Stimulated activated naive B cell treated with anti-CD40 and anti-IgM and Interleukin-4, amounts not matched to agents 10 μg/mL and 1 μg/mL and 100 μg/mL, for 72 hours (primary cell): Measurements from ENCODE around the gene SMPD3.

Source experiments
- ATAC-seq, 2 donors: fragments of 150-1000 bp; cut with Tn5 transposase; replicated peaks; 2 replicates each; pipeline ENCODE4 v1.10.0; 2021; ENCODE audit warnings: moderate library complexity in 1 of 2
- DNase-seq: peaks from one replicate; pipeline ENCODE4 v3.0.0; 2021
- H3K27ac Mint-ChIP-seq: one replicate; pipeline ENCODE4 v1.8.0; 2022; ENCODE audit warnings: mild to moderate bottlenecking, mixed read lengths
- H3K27me3 Mint-ChIP-seq, 2 donors: one replicate each; pipeline ENCODE4 v1.8.0; 2022; ENCODE audit warnings: mixed read lengths in 2 of 2
- H3K36me3 Mint-ChIP-seq, 2 donors: one replicate each; pipeline ENCODE4 v1.8.0; 2022; ENCODE audit warnings: mixed read lengths in 2 of 2, mild to moderate bottlenecking in 1 of 2
- H3K4me1 Mint-ChIP-seq, 2 donors: one replicate each; pipeline ENCODE4 v1.8.0; 2022; ENCODE audit warnings: mixed read lengths in 2 of 2, mild to moderate bottlenecking in 1 of 2
- H3K4me3 Mint-ChIP-seq, 2 donors: one replicate each; pipeline ENCODE4 v1.8.0; 2022; ENCODE audit warnings: mild to moderate bottlenecking in 2 of 2, mixed read lengths in 2 of 2, moderate library complexity in 1 of 2
- H3K9me3 Mint-ChIP-seq, 2 donors: one replicate each; pipeline ENCODE4 v1.8.0; 2022; ENCODE audit warnings: mixed read lengths in 2 of 2, mild to moderate bottlenecking in 1 of 2

Gene SMPD3

GRCh38 chr16:68459457-68459856 lies 11.1 kb upstream of the SMPD3 start:
- DNase-seq (no peak), ATAC-seq (no peak)
- peaks cover 4 to 6% of the 10 kb centered on the region in 2 donors for H3K27me3 Mint-ChIP-seq
- H3K9me3 Mint-ChIP-seq, result peaks cover 7 to 9% of the 10 kb centered on the region in 2 donors
- no peaks in the 10 kb centered on the region for H3K4me1 Mint-ChIP-seq
- H3K36me3 Mint-ChIP-seq, result peaks cover 3 to 7% of the 10 kb centered on the region in 2 donors
- H3K27ac Mint-ChIP-seq, result no peak overlapping the region
- no peak overlapping the region for H3K4me3 Mint-ChIP-seq

- Mint-ChIP-seq H3K27ac (no peak overlapping the region), H3K36me3 (peaks cover 1 to 3% of the 10 kb centered on the region in 2 donors), H3K9me3 (peaks cover 4 to 5% of the 10 kb centered on the region in 2 donors), H3K27me3 (peaks cover 4 to 6% of the 10 kb centered on the region in 2 donors), H3K4me1 (no peaks in the 10 kb centered on the region), H3K4me3 (no peak overlapping the region)
- no peak for DNase-seq
- ATAC-seq, result no peak
These were observed 10.2 kb upstream of the SMPD3 start for GRCh38 chr16:68458551-68458950.

GRCh38 chr16:68458101-68458500 lies 9.8 kb upstream of the SMPD3 start:
- H3K27me3 Mint-ChIP-seq, result peaks cover 4 to 6% of the 10 kb centered on the region in 2 donors
- no peaks in the 10 kb centered on the region for H3K4me1 Mint-ChIP-seq
- H3K27ac Mint-ChIP-seq, result no peak overlapping the region
- ATAC-seq, result no peak
- no peak for DNase-seq
- H3K9me3 Mint-ChIP-seq, result peaks cover 3 to 4% of the 10 kb centered on the region in 2 donors
- peaks cover 0 to 3% of the 10 kb centered on the region in 2 donors for H3K36me3 Mint-ChIP-seq
- no peak overlapping the region for H3K4me3 Mint-ChIP-seq

GRCh38 chr16:68455631-68456030 lies 7.3 kb upstream of the SMPD3 start:
- no peak for ATAC-seq
- H3K4me3 Mint-ChIP-seq, result no peak overlapping the region
- DNase-seq, result no peak
- no peak overlapping the region for H3K27ac Mint-ChIP-seq
- H3K27me3 Mint-ChIP-seq, result peaks cover 2 to 3% of the 10 kb centered on the region in 2 donors
- no peaks in the 10 kb centered on the region for H3K4me1 Mint-ChIP-seq
- no peaks in the 10 kb centered on the region for H3K9me3 Mint-ChIP-seq
- no peaks in the 10 kb centered on the region for H3K36me3 Mint-ChIP-seq

GRCh38 chr16:68454920-68455435 lies 6.7 kb upstream of the SMPD3 start:
- Mint-ChIP-seq H3K4me1 (no peaks in the 10 kb centered on the region), H3K4me3 (no peak overlapping the region), H3K9me3 (no peaks in the 10 kb centered on the region), H3K27me3 (no peaks in the 10 kb centered on the region), H3K36me3 (no peaks in the 10 kb centered on the region), H3K27ac (no peak overlapping the region)
- DNase-seq (no peak), ATAC-seq (no peak)

DNA sequence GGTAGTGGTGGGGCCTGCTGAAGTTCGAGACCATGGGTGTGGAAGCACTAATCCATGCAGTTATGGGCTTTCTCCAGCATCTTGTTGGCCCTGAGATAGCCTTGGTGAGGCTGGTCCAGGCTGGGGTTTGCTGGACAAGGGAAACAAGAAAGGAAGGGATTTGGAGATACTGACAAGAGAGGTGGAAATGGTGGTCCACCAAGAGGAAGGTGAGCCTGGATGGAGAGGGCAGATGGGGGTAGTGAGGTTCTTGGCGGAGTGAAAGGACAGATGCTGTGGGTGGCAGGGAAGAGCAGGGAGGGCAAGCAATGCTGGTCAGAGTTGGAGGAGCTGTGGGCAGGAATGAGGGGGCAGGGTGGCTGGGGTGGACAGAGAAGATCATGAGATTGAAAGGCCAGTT lies 5.5 kb upstream of the SMPD3 start:
- Mint-ChIP-seq H3K36me3 (no peaks in the 10 kb centered on the region), H3K27ac (no peak overlapping the region), H3K4me1 (peaks cover 4 to 6% of the 10 kb centered on the region in 2 donors), H3K9me3 (peaks cover 3 to 4% of the 10 kb centered on the region in 2 donors), H3K27me3 (no peaks in the 10 kb centered on the region), H3K4me3 (no peak overlapping the region)
- DNase-seq (no peak), ATAC-seq (no peak)

GRCh38 chr16:68452176-68452575 lies 3.9 kb upstream of the SMPD3 start:
- Mint-ChIP-seq H3K36me3 (no peaks in the 10 kb centered on the region), H3K4me3 (no peak overlapping the region), H3K4me1 (peaks cover 14 to 22% of the 10 kb centered on the region in 2 donors), H3K27me3 (peaks cover 0 to 11% of the 10 kb centered on the region in 2 donors), H3K9me3 (peaks cover 4 to 5% of the 10 kb centered on the region in 2 donors), H3K27ac (no peak overlapping the region)
- no peak for DNase-seq
- no peak for ATAC-seq

GRCh38 chr16:68451676-68452075 lies 3.4 kb upstream of the SMPD3 start:
- no peak for DNase-seq
- Mint-ChIP-seq H3K4me3 (no peak overlapping the region), H3K27ac (no peak overlapping the region), H3K27me3 (peaks cover under 1 to 13% of the 10 kb centered on the region in 2 donors), H3K4me1 (peaks cover 14 to 25% of the 10 kb centered on the region in 2 donors), H3K36me3 (no peaks in the 10 kb centered on the region), H3K9me3 (peaks cover 4 to 5% of the 10 kb centered on the region in 2 donors)
- ATAC-seq, result no peak

GRCh38 chr16:68450741-68451255 lies 2.5 kb upstream of the SMPD3 start:
- H3K36me3 Mint-ChIP-seq, result no peaks in the 10 kb centered on the region
- ATAC-seq, result no peak
- H3K9me3 Mint-ChIP-seq, result peaks cover 4 to 5% of the 10 kb centered on the region in 2 donors
- peaks cover 6 to 20% of the 10 kb centered on the region in 2 donors for H3K27me3 Mint-ChIP-seq
- H3K4me1 Mint-ChIP-seq, result peaks cover 18 to 31% of the 10 kb centered on the region in 2 donors
- DNase-seq, result no peak
- H3K4me3 Mint-ChIP-seq, result no peak overlapping the region
- peak overlapping the region; percentile 33 for H3K27ac Mint-ChIP-seq

DNA sequence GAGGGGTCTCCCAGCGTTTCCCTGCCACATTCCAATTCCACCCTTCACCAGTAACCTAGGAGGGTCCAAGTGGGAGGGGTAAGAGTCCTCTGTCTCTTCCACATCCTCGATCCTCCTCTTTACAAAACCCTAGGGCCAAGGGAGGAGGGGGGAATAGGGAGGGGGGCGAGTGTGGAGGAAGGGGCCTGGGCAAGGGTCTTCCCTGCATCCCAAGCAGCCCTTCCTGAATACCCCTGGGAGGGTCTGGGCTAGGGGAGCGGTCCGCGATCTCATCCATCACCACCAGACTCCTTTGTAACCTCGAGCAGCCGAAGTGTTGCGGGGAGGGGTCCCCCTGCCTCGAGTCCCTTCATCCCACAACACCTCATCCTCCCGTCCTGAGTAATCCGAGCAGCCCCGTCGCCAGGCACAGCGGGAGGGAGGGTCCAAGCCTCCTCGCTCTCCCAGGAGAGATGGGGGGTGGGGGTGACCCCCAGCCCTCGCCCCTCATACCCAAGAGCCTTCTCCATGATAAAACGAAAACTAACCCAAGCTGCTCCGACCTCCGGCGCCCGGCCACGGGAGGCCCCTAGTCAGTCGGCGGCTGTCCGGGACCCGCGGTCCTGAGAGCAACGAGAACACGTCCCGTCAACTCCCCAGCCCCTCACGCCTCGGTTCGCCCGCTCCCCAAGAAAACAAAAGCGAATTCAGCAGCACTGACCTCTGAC lies 502 bp downstream of the SMPD3 start:
- Mint-ChIP-seq H3K36me3 (no peaks in the 10 kb centered on the region), H3K4me1 (peaks cover 18 to 31% of the 10 kb centered on the region in 2 donors), H3K4me3 (peak overlapping the region; percentile 70 to 76), H3K9me3 (peaks cover 4 to 5% of the 10 kb centered on the region in 2 donors), H3K27me3 (peaks cover 26 to 47% of the 10 kb centered on the region in 2 donors), H3K27ac (no peak overlapping the region)
- ATAC-seq (peak; percentile 24 to 28), DNase-seq (no peak)

- ATAC-seq, result no peak
- DNase-seq, result no peak
- Mint-ChIP-seq H3K4me3 (no peak overlapping the region), H3K4me1 (peaks cover 18 to 31% of the 10 kb centered on the region in 2 donors), H3K27ac (no peak overlapping the region), H3K36me3 (no peaks in the 10 kb centered on the region), H3K27me3 (peaks cover 33 to 56% of the 10 kb centered on the region in 2 donors), H3K9me3 (peaks cover 4 to 5% of the 10 kb centered on the region in 2 donors)
These were observed 1.3 kb downstream of the SMPD3 start for GRCh38 chr16:68446681-68447652.

DNA sequence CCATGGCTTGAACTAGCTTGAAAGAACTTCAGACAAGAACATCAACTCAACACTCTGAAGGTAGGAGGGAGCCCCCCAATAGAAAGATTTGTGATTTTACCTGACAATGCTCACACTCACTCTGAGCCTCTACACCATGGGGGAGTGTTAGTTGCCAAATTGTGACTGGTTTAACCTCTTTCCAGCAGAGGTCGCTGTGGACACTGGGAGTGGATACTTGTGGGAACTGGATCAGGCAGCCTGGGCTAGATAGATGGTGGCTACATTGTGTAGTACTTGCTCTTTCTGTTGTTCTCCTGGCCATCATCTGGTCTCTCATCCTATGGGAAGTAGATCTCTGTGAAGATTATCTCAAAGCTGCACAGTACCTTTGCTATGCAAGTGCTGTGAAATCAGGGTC lies 2.9 kb downstream of the SMPD3 start:
- ATAC-seq (peak in 1 of 2 donors; percentile 18), DNase-seq (peak; percentile 15)
- Mint-ChIP-seq H3K27me3 (peaks cover 40 to 59% of the 10 kb centered on the region in 2 donors), H3K9me3 (peaks cover 4 to 5% of the 10 kb centered on the region in 2 donors), H3K36me3 (no peaks in the 10 kb centered on the region), H3K27ac (no peak overlapping the region), H3K4me1 (peaks cover 18 to 31% of the 10 kb centered on the region in 2 donors), H3K4me3 (no peak overlapping the region)

- Mint-ChIP-seq H3K27me3 (peaks cover 51 to 70% of the 10 kb centered on the region in 2 donors), H3K4me1 (peaks cover 15 to 29% of the 10 kb centered on the region in 2 donors), H3K4me3 (no peak overlapping the region), H3K36me3 (no peaks in the 10 kb centered on the region), H3K27ac (no peak overlapping the region), H3K9me3 (peaks cover 1 to 3% of the 10 kb centered on the region in 2 donors)
- ATAC-seq, result no peak
- DNase-seq, result no peak
These were observed 4.2 kb downstream of the SMPD3 start for GRCh38 chr16:68444056-68444657.

DNA sequence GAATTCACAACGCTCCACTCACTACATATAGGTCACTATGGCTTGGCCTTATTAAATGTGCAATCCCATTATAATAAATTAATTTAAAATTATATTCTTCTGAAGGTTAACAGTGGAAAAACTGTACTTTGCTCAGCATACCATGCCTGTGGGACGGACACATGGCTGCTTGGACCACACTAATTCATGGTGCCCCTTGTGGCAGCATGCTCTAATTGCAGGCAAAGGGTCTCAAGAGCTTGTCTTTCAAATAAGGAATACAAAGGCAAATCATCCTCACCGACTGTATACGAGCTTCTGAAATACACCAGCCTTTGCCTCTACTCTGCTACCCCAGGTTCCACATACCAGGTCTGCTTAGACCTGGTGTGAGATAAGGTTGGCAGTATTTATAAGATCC lies 11.7 kb downstream of the SMPD3 start:
- no peaks in the 10 kb centered on the region for H3K4me1 Mint-ChIP-seq
- peaks cover 29% of the 10 kb centered on the region in 2 donors for H3K27me3 Mint-ChIP-seq
- peaks cover 6 to 12% of the 10 kb centered on the region in 2 donors for H3K36me3 Mint-ChIP-seq
- no peak overlapping the region for H3K27ac Mint-ChIP-seq
- no peak for ATAC-seq
- H3K4me3 Mint-ChIP-seq, result no peak overlapping the region
- peaks cover 6 to 14% of the 10 kb centered on the region in 2 donors for H3K9me3 Mint-ChIP-seq
- no peak for DNase-seq
